ENCODE data around the gene MUC5B.

- no peak for TF ChIP-seq CTCF (IDR thresholded peaks at IDR 0.05; ENCODE audit: low read depth, low read length, missing input control)
- no peak for TF ChIP-seq EGR1 (IDR thresholded peaks at IDR 0.05; ENCODE audit: low read depth in 2 of 2)
- TF ChIP-seq RAD21 (IDR thresholded peaks at IDR 0.05), result no peak
- TF ChIP-seq TAF1 (conservative IDR thresholded peaks at IDR 0.05), result no peak
- no peak for TF ChIP-seq REST (IDR thresholded peaks at IDR 0.05)
Observed at GRCh38 chr11:1278766-1279673, 56.2 kb downstream of the MUC5B start.

All from liver (tissue), 3 donors.